ENCODE data around the gene PDE11A. TPM values are rescaled to one million over a fixed set of nuclear protein-coding genes. Genes with fewer than 3 reads are reported as not detected.

PDE11A gene
- total and polyA plus RNA-seq, 2 of the 8 experiments (the other 6 are each of a cell fraction or from before 2014, with no cell fraction given), result 0.19 to 0.23 TPM

DNA sequence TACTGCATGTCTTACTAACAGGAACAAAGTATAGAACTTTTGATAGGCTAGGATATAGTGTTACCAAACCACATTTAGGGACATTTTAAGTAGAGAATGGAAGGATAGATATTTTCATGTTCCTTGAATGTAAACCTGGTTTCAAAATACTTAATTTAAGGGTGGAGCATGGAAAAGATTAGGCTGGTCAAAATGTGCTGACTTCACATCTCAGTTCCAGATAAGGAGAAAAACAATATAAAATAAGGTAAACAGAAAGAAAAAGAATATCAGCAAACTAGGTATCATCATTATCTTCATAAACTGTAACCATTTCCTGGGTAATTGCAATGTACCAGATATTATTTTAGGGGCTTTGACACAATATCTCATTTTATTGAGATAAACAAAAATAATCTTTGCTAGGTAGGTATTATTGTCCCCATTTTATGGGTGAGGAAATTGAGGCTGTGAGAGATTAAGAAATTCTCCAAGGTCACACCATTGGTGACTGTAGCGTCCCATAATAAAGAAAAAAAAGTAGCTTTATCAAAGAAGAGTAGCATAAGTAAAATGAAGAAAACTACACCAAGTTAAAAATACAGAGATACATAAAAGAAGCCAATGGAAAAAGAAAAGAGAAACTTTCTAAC is 3.6 kb downstream of the PDE11A start:
- H3K23ac ChIP-seq (ENCODE audit: insufficient read length), result no peak overlapping the region
- TF ChIP-seq ZNF274 (IDR thresholded peaks at IDR 0.05; ENCODE audit: borderline replicate concordance, extremely low read depth, low read length) (no peak), TAF1 (IDR thresholded peaks at IDR 0.05; ENCODE audit: low read depth, low read length) (no peak), SP4 (IDR thresholded peaks at IDR 0.05; ENCODE audit: low read length) (no peak), RBBP5 (IDR thresholded peaks at IDR 0.05; ENCODE audit: borderline replicate concordance, low read depth, low read length) (no peak), EZH2 (IDR thresholded peaks at IDR 0.05; ENCODE audit: low read depth, low read length, severe bottlenecking) (no peak), SIN3A (conservative IDR thresholded peaks at IDR 0.05 in 1 of 2, IDR thresholded peaks at IDR 0.05 in 1 of 2; ENCODE audit: low read depth in 1 of 2, low read length in 2 of 2) (no peak), RXRA (IDR thresholded peaks at IDR 0.05; ENCODE audit: insufficient read depth, low read depth, low read length) (no peak), CHD2 (IDR thresholded peaks at IDR 0.05; ENCODE audit: low read length) (no peak), PHF8 (conservative IDR thresholded peaks at IDR 0.05; ENCODE audit: low read depth, low read length) (no peak), JUND (IDR thresholded peaks at IDR 0.05; ENCODE audit: low read length) (no peak)
- TF ChIP-seq, protein P1, sequence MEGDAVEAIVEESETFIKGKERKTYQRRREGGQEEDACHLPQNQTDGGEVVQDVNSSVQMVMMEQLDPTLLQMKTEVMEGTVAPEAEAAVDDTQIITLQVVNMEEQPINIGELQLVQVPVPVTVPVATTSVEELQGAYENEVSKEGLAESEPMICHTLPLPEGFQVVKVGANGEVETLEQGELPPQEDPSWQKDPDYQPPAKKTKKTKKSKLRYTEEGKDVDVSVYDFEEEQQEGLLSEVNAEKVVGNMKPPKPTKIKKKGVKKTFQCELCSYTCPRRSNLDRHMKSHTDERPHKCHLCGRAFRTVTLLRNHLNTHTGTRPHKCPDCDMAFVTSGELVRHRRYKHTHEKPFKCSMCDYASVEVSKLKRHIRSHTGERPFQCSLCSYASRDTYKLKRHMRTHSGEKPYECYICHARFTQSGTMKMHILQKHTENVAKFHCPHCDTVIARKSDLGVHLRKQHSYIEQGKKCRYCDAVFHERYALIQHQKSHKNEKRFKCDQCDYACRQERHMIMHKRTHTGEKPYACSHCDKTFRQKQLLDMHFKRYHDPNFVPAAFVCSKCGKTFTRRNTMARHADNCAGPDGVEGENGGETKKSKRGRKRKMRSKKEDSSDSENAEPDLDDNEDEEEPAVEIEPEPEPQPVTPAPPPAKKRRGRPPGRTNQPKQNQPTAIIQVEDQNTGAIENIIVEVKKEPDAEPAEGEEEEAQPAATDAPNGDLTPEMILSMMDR (IDR thresholded peaks at IDR 0.05; ENCODE audit: control extremely low read depth in 1 of 3, insufficient read depth in 1 of 3, low read depth in 1 of 3, low read length in 3 of 3), result no peak

More for the DNA sequence above, 3.6 kb downstream of the PDE11A start:
- Histone ChIP-seq H2AK5ac (ENCODE audit: low read depth, low read length) (no peak overlapping the region), H3K56ac (replicated peaks; ENCODE audit: insufficient read length, low read depth, low read length) (no peak overlapping the region), H2AFZ (ENCODE audit: low read length) (no peak overlapping the region), H4K5ac (ENCODE audit: insufficient read length, low read depth, low read length) (no peak overlapping the region), H4K91ac (replicated peaks; ENCODE audit: insufficient read length, low read length) (no peak overlapping the region), H2BK120ac (replicated peaks; ENCODE audit: low read depth, low read length) (no peak overlapping the region), H2BK20ac (ENCODE audit: low read length) (no peak overlapping the region), H3K79me1 (ENCODE audit: low read depth, low read length) (no peaks in the 10 kb centered on the region), H3K23me2 (ENCODE audit: low read depth, low read length) (peaks cover 9% of the 10 kb centered on the region), H4K8ac (ENCODE audit: extremely low read depth, insufficient read depth, low read length) (no peak overlapping the region), H3K18ac (ENCODE audit: extremely low read depth, low read length) (no peak overlapping the region), H3K9me3 (ENCODE audit: insufficient read depth in 2 of 2, low read depth in 1 of 2, low read length in 1 of 2) (no peaks in the 10 kb centered on the region), H2BK12ac (ENCODE audit: low read depth, low read length) (no peak overlapping the region), H3K27me3 (replicated peaks in 1 of 4; ENCODE audit: control insufficient read depth in 3 of 4, extremely low read depth in 1 of 4, insufficient read depth in 3 of 4, low read length in 3 of 4) (peaks cover 0 to 13% (median 11%) of the 10 kb centered on the region in 4 experiments; a peak in 4 of 7 replicates), H4K20me1 (replicated peaks in 1 of 2; ENCODE audit: control insufficient read depth in 1 of 2, insufficient read depth in 2 of 2, low read length in 2 of 2) (no peaks in the 10 kb centered on the region), H2BK5ac (ENCODE audit: low read depth, low read length) (no peak overlapping the region), H3K4me2 (ENCODE audit: insufficient read depth in 1 of 2, low read depth in 2 of 2, low read length in 2 of 2) (no peak overlapping the region), H3K4me1 (replicated peaks in 1 of 4; ENCODE audit: control insufficient read depth in 3 of 4, insufficient read depth in 4 of 4, low read length in 3 of 4) (peaks cover 0 to 7% (median 1%) of the 10 kb centered on the region in 4 experiments; a peak in 2 of 7 replicates), H3K14ac (ENCODE audit: insufficient read length) (no peak overlapping the region), H3K79me2 (ENCODE audit: control insufficient read depth in 1 of 2, insufficient read depth in 2 of 2, low read length in 2 of 2) (no peaks in the 10 kb centered on the region), H3K9ac (replicated peaks in 1 of 4; ENCODE audit: extremely low read depth in 1 of 4, low read depth in 3 of 4, low read length in 3 of 4) (no peak overlapping the region), H2BK15ac (ENCODE audit: low read length) (no peak overlapping the region), H3K27ac (ENCODE audit: low read depth, low read length) (no peak overlapping the region), H3K4ac (replicated peaks; ENCODE audit: insufficient read length, low read depth, low read length) (no peak overlapping the region), H3K4me3 (ENCODE audit: extremely low read depth in 1 of 4, insufficient read depth in 2 of 4, low read depth in 3 of 4, low read length in 4 of 4) (no peak overlapping the region), H3K36me3 (ENCODE audit: control insufficient read depth in 2 of 4, insufficient read depth in 4 of 4, low read length in 3 of 4) (no peaks in the 10 kb centered on the region)
- 86% methylated on average over 1 of the region's 1 CpG; no CpG with 5 or more reads in 1 of the 2 experiments for WGBS, 2 experiments (ENCODE audit: extremely low coverage in 1 of 2, insufficient coverage in 1 of 2, insufficient read length in 1 of 2, insufficient replicate concordance in 2 of 2, low coverage in 1 of 2, low lambda C conversion rate in 2 of 2, missing lambda C conversion rate in 1 of 2)
- ChIA-PET POLR2A (ENCODE audit: partially characterized antibody) (no interaction called here), CTCF (ENCODE audit: partially characterized antibody) (interaction anchor here (0.8 to 2.0 kb wide), 4 partner anchors 17 to 85 kb away, joined by 3 to 16 read pairs (median 3); no protein-coding TSS in a partner anchor)
- DNase-seq (ENCODE audit: low read depth in 1 of 2, low spot score in 2 of 2), result no peak
- FAIRE-seq, result no peak

All from H1 (cell line).